Body of pancreas (tissue), 4 donors: Measurements from ENCODE around the gene PNMT.

Source experiments
- CTCF ChIP-seq, 7 experiments: fragments of 450-650 bp in 4 of 7; fragments of 200-600 bp in 3 of 7; sonication (generic) in 3 of 7; IDR thresholded peaks; one replicate each; pipeline ENCODE4 v1.5.1; 2016 to 2019; ENCODE audit warnings: antibody characterized with exemption in 7 of 7
- POLR2A ChIP-seq, 3 donors: fragments of 450-650 bp; IDR thresholded peaks; one replicate each; pipeline ENCODE4 v1.6.1; 2016; ENCODE audit warnings: antibody characterized with exemption in 3 of 3, mild to moderate bottlenecking in 2 of 3

GRCh38 chr17:39667945-39668924, at the start of gene PNMT:
- TF ChIP-seq CTCF (IDR thresholded peaks at IDR 0.05) = peak; percentile 48 to 73 (median 66)
- TF ChIP-seq POLR2A (IDR thresholded peaks at IDR 0.05) = no peak
